ENCODE results near the gene SNX21. TPM values are rescaled to one million over a fixed set of nuclear protein-coding genes. Genes with fewer than 3 reads are reported as not detected.
"Not testable (repeated sequence)": the region's sequence is repeated elsewhere in the genome, so short reads cannot be mapped to it uniquely, and the experiment has no call there.

SNX21 gene
- total RNA-seq, 1 donor from 2014 or later: 0.89 TPM

DNA sequence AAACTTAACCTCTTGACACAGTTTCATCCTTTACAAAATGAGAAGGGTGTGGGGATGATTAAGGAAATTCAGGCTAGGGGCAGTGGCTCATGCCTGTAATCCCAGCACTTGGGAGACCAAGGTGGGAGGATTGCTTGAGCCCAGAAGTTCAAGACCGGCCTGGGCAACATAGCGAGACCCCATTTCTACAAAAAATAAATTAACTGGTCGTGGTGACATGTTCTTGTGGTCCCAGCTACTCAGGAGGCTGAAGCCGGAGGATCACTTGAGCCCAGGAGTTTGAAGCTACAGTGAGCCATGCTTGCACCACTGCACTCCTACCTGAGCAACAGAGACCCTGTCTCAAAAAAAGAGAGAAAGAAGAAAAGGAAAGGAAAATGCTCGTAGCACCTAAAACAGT is 32.9 kb downstream of the SNX21 start:
- peaks cover 4% of the 10 kb centered on the region for H3K36me3 Mint-ChIP-seq (ENCODE audit: low read depth)
- intact Hi-C loops (cut with micrococcal nuclease): no loop called here
- H3K9me3 Mint-ChIP-seq: no peaks in the 10 kb centered on the region
- no peaks in the 10 kb centered on the region for H3K27me3 Mint-ChIP-seq
- no peaks in the 10 kb centered on the region for H3K4me1 Mint-ChIP-seq
- DNase-seq: no peak
- no peak overlapping the region for H3K27ac Mint-ChIP-seq
- no peak overlapping the region for H3K4me3 Mint-ChIP-seq

GRCh38 chr20:45867136-45867818 is 33.7 kb downstream of the SNX21 start:
- Mint-ChIP-seq H3K4me1 (no peaks in the 10 kb centered on the region), H3K27me3 (no peaks in the 10 kb centered on the region), H3K4me3 (no peak overlapping the region), H3K9me3 (no peaks in the 10 kb centered on the region), H3K36me3 (ENCODE audit: low read depth) (peaks cover 5% of the 10 kb centered on the region), H3K27ac (no peak overlapping the region)
- no peak for DNase-seq
- intact Hi-C loops (cut with micrococcal nuclease): no loop called here

DNA sequence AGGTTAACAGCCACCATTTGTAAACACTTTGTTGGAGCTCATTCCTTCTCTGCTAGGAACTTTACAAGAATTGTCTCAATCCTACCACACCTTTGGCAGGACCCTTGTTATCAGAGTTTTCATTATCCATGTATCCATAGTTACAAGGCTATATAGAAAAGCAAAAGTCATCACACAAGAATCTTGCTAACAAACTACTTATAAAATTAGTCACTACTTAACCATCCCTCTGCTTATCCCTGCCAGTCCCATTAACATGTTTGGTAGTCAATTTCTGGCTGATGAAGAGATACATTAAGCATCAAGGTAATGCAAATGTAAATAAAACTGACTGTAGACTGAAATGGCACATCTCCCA is 34.2 kb downstream of the SNX21 start:
- H3K9me3 Mint-ChIP-seq: no peaks in the 10 kb centered on the region
- intact Hi-C loops (cut with micrococcal nuclease): no loop called here

DNA sequence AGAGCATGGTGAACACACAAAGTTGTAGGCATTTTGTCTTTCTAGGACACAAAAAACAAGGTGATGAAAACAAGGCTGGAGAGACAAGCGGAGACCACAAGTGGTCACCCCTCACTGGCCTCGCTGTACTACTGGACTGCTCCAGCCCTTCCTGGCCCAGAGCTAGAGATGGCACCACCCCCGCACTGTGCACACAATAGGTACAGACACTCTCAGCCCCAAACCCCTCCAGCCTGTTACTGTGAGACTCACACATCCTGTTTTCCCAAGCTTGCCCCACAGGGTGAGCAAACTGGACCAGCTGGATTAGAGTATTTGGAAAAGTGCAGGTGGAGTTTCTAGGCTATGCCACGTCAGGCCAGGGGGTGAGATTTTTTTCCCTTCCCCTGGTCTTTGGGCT is 39.0 kb downstream of the SNX21 start:
- Mint-ChIP-seq H3K27me3 (no peaks in the 10 kb centered on the region), H3K27ac (no peak overlapping the region), H3K36me3 (ENCODE audit: low read depth) (peaks cover 2% of the 10 kb centered on the region), H3K4me3 (no peak overlapping the region), H3K4me1 (no peaks in the 10 kb centered on the region), H3K9me3 (no peaks in the 10 kb centered on the region)
- intact Hi-C loops (cut with micrococcal nuclease): no loop called here
- DNase-seq: no peak

More for the DNA sequence above, 34.2 kb downstream of the SNX21 start:
- Mint-ChIP-seq H3K27me3 (no peaks in the 10 kb centered on the region), H3K4me1 (no peaks in the 10 kb centered on the region), H3K36me3 (ENCODE audit: low read depth) (peaks cover 7% of the 10 kb centered on the region), H3K4me3 (no peak overlapping the region), H3K27ac (no peak overlapping the region)
- no peak for DNase-seq

DNA sequence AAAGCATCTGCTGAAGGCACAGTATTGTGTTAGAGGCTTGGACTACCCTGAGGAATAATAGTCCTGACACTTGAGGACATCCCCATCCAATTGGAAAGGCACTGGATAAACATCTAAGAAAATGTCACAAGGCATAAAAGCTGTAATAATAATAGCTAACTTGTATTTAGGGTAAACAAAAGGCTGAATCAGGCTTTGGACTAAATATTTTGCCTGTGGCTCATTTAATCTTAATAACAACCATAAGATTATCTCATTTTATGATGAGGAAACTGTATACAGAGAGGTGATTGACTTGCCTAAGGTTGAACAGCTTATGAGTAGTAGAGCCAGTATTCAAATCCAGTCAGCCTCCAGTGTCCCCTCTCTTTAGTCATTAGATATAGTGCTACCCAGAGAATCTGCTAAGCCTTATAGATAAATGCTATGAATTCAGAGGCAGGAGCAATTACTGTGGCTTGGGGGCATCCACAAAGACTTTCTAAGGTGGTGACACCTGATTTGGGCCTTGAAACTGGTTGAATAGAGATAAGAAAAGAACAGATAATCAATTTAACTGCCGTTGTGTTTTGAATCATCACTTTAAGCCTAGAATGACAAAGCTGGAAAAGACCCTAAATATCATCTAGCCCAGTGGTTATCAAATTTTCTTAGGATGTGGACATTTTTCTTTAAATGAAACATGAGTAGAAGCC is 40.0 kb downstream of the SNX21 start:
- peaks cover 2% of the 10 kb centered on the region for H3K36me3 Mint-ChIP-seq (ENCODE audit: low read depth)

DNA sequence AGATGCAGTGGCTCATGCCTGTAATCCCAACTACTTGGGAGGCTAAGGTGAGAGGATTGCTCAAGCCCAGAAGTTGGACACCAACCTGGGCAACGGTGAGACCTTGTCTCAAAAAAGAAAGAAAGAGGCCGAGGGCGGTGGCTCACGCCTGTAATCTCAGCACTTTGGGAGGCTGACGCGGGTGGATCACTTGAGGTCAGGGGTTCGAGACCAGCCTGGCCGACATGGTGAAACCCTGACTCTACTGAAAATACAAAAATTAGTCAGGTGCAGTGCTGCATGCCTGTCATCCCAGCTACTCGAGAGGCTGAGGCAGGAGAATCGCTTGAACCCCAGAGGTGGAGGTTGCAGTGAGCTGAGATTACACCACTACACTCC is 40.5 kb downstream of the SNX21 start:
- H3K9me3 Mint-ChIP-seq; H3K27me3 Mint-ChIP-seq; intact Hi-C loops (cut with micrococcal nuclease); H3K4me3 Mint-ChIP-seq; H3K4me1 Mint-ChIP-seq; DNase-seq; H3K36me3 Mint-ChIP-seq (ENCODE audit: low read depth): not testable (repeated sequence)
- H3K27ac Mint-ChIP-seq: peak overlapping the region; percentile 67

More for the DNA sequence above, 40.0 kb downstream of the SNX21 start:
- Mint-ChIP-seq H3K27ac (peak overlapping the region; percentile 67), H3K4me1 (no peaks in the 10 kb centered on the region), H3K9me3 (no peaks in the 10 kb centered on the region), H3K27me3 (no peaks in the 10 kb centered on the region), H3K4me3 (no peak overlapping the region)
- intact Hi-C loops (cut with micrococcal nuclease): no loop called here
- no peak for DNase-seq

- Mint-ChIP-seq H3K27me3 (no peaks in the 10 kb centered on the region), H3K27ac (no peak overlapping the region), H3K9me3 (no peaks in the 10 kb centered on the region), H3K36me3 (ENCODE audit: low read depth) (peaks cover 4% of the 10 kb centered on the region), H3K4me3 (no peak overlapping the region), H3K4me1 (no peaks in the 10 kb centered on the region)
- no peak for DNase-seq
- intact Hi-C loops (cut with micrococcal nuclease): no loop called here
Measured at GRCh38 chr20:45874576-45874975, 41.0 kb downstream of the SNX21 start.

- Mint-ChIP-seq H3K4me1 (peaks cover 21% of the 10 kb centered on the region), H3K9me3 (no peaks in the 10 kb centered on the region), H3K36me3 (ENCODE audit: low read depth) (peaks cover 20% of the 10 kb centered on the region), H3K4me3 (no peak overlapping the region), H3K27me3 (no peaks in the 10 kb centered on the region), H3K27ac (no peak overlapping the region)
- DNase-seq: no peak
- intact Hi-C loops (cut with micrococcal nuclease): no loop called here
Measured at GRCh38 chr20:45878076-45878761, 44.6 kb downstream of the SNX21 start.

- no peaks in the 10 kb centered on the region for H3K9me3 Mint-ChIP-seq
- peaks cover 32% of the 10 kb centered on the region for H3K36me3 Mint-ChIP-seq (ENCODE audit: low read depth)
- no peaks in the 10 kb centered on the region for H3K27me3 Mint-ChIP-seq
- peak; percentile 100 for DNase-seq
- peak within 1 kb of the TSS; percentile 82 for H3K27ac Mint-ChIP-seq
- peaks cover 33% of the 10 kb centered on the region for H3K4me1 Mint-ChIP-seq
- peak within 1 kb of the TSS; percentile 92 for H3K4me3 Mint-ChIP-seq
- intact Hi-C loops (cut with micrococcal nuclease): loop anchor here (1.0 to 5.0 kb wide), 4 partner anchors 10 to 69 kb away; partner anchors contain the start of genes ACOT8, CTSA, NEURL2 and PCIF1
Measured at GRCh38 chr20:45880988-45881788, 47.6 kb downstream of the SNX21 start, which contains the start of gene ZSWIM1. TSS of gene ZSWIM1 (plus strand) at chr20:45881227. CDS start at chr20:45882593, 1,366 bp downstream.

DNA sequence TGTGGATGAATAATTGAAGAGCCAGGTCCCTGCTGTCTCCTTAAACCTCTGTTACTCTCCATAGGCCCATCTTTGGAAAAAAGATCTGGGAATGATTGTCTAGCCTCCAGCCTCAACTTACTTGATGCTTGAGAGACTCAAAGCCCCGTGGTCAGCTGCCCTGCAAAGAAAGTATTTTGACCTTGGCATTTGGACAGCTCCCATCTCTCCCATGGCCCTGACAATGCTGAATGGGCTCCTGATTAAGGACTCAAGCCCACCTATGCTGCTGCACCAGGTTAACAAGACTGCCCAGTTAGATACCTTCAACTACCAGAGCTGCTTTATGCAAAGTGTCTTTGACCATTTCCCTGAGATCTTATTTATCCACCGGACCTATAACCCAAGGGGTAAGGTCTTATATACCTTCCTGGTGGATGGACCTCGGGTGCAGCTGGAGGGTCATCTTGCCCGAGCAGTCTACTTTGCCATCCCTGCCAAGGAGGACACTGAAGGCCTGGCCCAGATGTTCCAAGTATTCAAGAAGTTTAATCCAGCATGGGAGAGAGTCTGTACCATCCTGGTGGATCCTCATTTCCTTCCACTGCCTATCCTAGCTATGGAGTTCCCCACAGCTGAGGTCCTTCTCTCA is 49.0 kb downstream of the SNX21 start:
- no peaks in the 10 kb centered on the region for H3K27me3 Mint-ChIP-seq
- peak; percentile 54 for DNase-seq
- H3K4me1 Mint-ChIP-seq: peaks cover 33% of the 10 kb centered on the region
- intact Hi-C loops (cut with micrococcal nuclease): loop anchor here (5.0 kb wide), 1 partner anchor 70 kb away; the partner anchor contains the start of gene UBE2C
- peak overlapping the region; percentile 41 for H3K27ac Mint-ChIP-seq
- peaks cover 32% of the 10 kb centered on the region for H3K36me3 Mint-ChIP-seq (ENCODE audit: low read depth)
- no peaks in the 10 kb centered on the region for H3K9me3 Mint-ChIP-seq
- peak overlapping the region; percentile 77 for H3K4me3 Mint-ChIP-seq

GRCh38 chr20:45883100-45883469 is 49.5 kb downstream of the SNX21 start:
- no peaks in the 10 kb centered on the region for H3K27me3 Mint-ChIP-seq
- peaks cover 32% of the 10 kb centered on the region for H3K36me3 Mint-ChIP-seq (ENCODE audit: low read depth)
- peaks cover 33% of the 10 kb centered on the region for H3K4me1 Mint-ChIP-seq
- H3K4me3 Mint-ChIP-seq: peak overlapping the region; percentile 32
- peak overlapping the region; percentile 41 for H3K27ac Mint-ChIP-seq
- DNase-seq: peak; percentile 51
- intact Hi-C loops (cut with micrococcal nuclease): loop anchor here (5.0 kb wide), 1 partner anchor 71 kb away; the partner anchor contains the start of gene UBE2C
- no peaks in the 10 kb centered on the region for H3K9me3 Mint-ChIP-seq

DNA sequence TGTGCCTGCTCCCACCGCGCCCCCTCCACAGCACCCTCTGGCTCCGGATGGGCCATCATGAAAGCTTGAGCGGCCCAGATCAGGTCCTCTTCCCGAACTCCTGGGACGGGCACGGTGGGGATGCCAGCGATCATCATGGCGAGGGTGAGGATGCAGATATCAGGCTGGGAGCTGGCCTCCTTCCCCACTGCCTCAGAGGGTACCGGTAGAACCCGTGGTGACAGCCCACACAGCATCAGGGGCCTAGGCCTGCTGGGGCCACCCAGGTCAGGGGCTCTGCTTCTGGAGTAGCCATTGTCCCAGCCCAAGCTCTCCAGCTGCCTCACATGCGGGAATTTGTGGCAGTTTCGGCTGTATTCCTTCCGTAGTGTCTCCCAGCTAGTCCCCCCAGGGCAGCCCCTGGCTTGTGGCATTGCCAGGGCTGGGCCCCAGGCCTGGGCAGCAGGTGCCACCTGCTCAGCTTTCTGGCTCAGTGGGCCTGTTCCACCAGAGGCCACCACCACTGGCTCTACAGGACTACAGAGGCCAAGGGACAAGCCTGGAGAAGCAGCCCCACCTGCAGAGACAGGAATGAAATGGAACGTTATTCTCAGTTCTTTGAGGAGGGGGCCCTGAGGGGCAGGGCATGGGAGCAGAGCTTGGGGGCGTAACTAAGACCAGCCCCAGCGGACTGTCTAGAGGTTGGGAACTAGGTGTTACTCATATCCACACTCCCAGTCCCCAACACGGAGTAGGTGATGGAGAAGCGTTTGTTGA is 53.2 kb downstream of the SNX21 start:
- H3K27me3 Mint-ChIP-seq: no peaks in the 10 kb centered on the region
- intact Hi-C loops (cut with micrococcal nuclease): no loop called here
- H3K4me3 Mint-ChIP-seq: no peak overlapping the region
- peaks cover 23% of the 10 kb centered on the region for H3K36me3 Mint-ChIP-seq (ENCODE audit: low read depth)
- H3K4me1 Mint-ChIP-seq: peaks cover 30% of the 10 kb centered on the region
- DNase-seq: peak; percentile 52
- no peaks in the 10 kb centered on the region for H3K9me3 Mint-ChIP-seq
- H3K27ac Mint-ChIP-seq: no peak overlapping the region

DNA sequence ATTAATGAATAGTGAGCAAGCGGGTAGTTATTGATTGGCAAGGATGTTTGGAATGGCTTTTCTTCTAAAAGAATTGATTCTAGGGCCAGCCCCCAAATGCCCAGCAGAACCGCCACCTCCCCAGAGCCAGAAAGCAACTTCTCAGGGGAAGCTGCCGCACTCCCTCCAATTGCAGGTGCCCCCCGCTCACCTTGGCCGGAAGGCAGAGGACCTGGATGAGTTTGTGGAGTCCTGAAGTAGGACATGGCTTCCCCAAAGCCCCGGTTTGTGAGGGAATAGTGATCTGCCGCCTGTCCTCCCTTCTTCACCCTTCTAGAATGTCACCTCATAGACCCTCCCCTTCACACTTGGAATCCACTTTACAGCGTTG is 53.7 kb downstream of the SNX21 start, which contains the start of gene SPATA25:
TSS of gene SPATA25 (minus strand) at position 277 of the 370 bp plus-strand sequence. CDS start at position 245, 32 bp downstream.
- Mint-ChIP-seq H3K27me3 (no peaks in the 10 kb centered on the region), H3K9me3 (no peaks in the 10 kb centered on the region), H3K4me1 (peaks cover 31% of the 10 kb centered on the region), H3K27ac (no peak within 1 kb of the TSS), H3K4me3 (no peak within 1 kb of the TSS), H3K36me3 (ENCODE audit: low read depth) (peaks cover 19% of the 10 kb centered on the region)
- DNase-seq: no peak
- intact Hi-C loops (cut with micrococcal nuclease): no loop called here

All from activated CD4-positive, alpha-beta T cell treated with anti-CD3 and anti-CD28 coated beads, Interleukin-2, amount 10 ng/mL, durations not matched to agents 24 days and 14 days (primary cell).